GM12878 (cell line): ENCODE results near the gene STK39.

ENCODE experiments used
- MTA3 ChIP-seq: IDR thresholded peaks from 2 replicates; pipeline ENCODE4 v1.6.1; 2012; ENCODE audit warnings: low read length, inconsistent platforms, borderline replicate concordance
- RB1 ChIP-seq: fragments of 450-650 bp; formaldehyde crosslinking; IDR thresholded peaks from 2 replicates; pipeline ENCODE4 v1.6.1; 2017; ENCODE audit warnings: mild to moderate bottlenecking, borderline replicate concordance
- TCF12 ChIP-seq: IDR thresholded peaks from 2 replicates; pipeline ENCODE4 v1.6.1; 2011; ENCODE audit warnings: low read depth, mild to moderate bottlenecking, low read length
- YY1 ChIP-seq: IDR thresholded peaks from 2 replicates; pipeline ENCODE4 v1.6.1; 2011; ENCODE audit warnings: low read depth, mild to moderate bottlenecking, low read length

DNA sequence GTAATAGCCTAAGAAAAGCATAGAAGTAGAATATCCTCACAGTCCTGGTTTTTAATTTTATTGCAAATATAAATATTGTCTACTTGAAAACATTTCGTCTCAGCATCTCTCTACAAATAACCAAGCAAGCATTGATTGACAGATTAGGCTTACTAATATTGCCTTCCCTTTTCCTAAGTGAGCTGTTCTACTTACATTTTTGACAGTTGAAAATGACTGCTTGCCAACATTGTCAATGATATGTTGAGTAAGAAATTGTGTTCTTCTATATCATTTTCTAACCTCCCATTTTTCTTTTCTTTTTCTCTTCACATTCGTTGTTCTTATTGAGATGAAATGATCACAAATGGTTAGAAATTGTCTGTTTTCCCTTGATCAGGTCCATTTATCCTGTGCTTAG lies 47.0 kb upstream of the STK39 start:
- TF ChIP-seq RB1 (no peak), TCF12 (no peak), MTA3 (no peak), YY1 (no peak)
